Motor neuron (in vitro differentiated cells): ENCODE data around the gene IL17RD. TPM values are rescaled to one million over a fixed set of nuclear protein-coding genes. Genes with fewer than 3 reads are reported as not detected.

ENCODE experiments used
- ATAC-seq, 8 experiments: fragments of 200-7000 bp; cut with Tn5 transposase; replicated peaks in 6 of 8; 2 replicates each; pipeline ENCODE4 v1.8.0; 2021; ENCODE audit warnings: mild to moderate bottlenecking in 8 of 8, moderate library complexity in 8 of 8
- H3K27ac ChIP-seq, 2 donors: fragments of 250-450 bp; sonication (Bioruptor Pico); 2 replicates each; pipeline ENCODE4 v1.9.0; 2021; ENCODE audit warnings: antibody characterized with exemption in 2 of 2, mild to moderate bottlenecking in 2 of 2, moderate library complexity in 1 of 2
- H3K4me1 ChIP-seq, 2 donors: fragments of 250-450 bp; sonication (Bioruptor Pico); replicated peaks in 1 of 2; 2 replicates each; pipeline ENCODE4 v1.6.1; 2021; ENCODE audit warnings: antibody characterized with exemption in 2 of 2, mild to moderate bottlenecking in 2 of 2, moderate library complexity in 1 of 2
- H3K4me3 ChIP-seq, 5 donors: fragments of 250-450 bp; sonication (Bioruptor Pico); 2 replicates each; pipeline ENCODE4 v1.9.0; 2021; ENCODE audit warnings: antibody characterized with exemption in 5 of 5, mild to moderate bottlenecking in 5 of 5, moderate library complexity in 4 of 5
- WGBS, 10 experiments: fragments of 450-650 bp; shearing (Covaris generic); methylation state at CpG; one replicate each; pipeline ENCODE4 v1.0.0; 2022; 5-methylcytosine and 5-hydroxymethylcytosine counted together
- in situ Hi-C, 9 experiments: fragments of 400-800 bp; cut with MboI; loops; one replicate each; pipeline ENCODE4 v1.15.0; 2021; ENCODE audit warnings: low sequenced_read_pairs in 9 of 9, low pct_unique_long_range_greater_than_20kb in 2 of 9; ENCODE audit not compliant: unreplicated experiment in 9 of 9
- total RNA-seq, 8 experiments: library from RNA; unstranded; fragments of 300-600 nt; gene quantifications; 2 replicates each; pipeline versions ENCODE4 v1.2.3 to v1.2.4, GENCODE V29; 2022

Gene IL17RD
- total RNA-seq, 8 experiments from 2014 or later = 6.7 to 13.7 (median 9.8) TPM

DNA sequence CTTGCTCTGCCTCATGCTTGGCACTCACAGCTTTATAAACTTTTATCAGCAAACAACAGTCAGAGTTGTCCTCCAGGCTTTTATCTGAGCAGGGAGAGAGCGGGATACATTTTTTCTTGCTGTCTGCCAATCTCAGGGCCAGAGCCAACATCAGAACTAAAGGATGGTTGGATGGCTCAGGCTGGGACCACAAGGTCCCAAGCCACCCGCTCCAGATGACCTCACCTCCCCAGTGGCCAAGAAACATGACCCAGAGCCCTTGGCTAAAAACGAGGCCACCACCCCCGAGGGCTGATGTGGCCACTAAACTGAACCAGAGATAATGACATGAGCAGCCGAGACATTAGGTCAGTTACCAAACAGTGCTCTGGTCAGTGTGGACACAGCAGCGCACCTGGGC is 123.5 kb downstream of the IL17RD start:
- no peak for ATAC-seq
- WGBS, 10 experiments = 80 to 100% (median 82%) methylated on average over 1 to 5 of the region's 6 CpGs; no CpG with 5 or more reads in 5 of the 10 experiments
- H3K27ac ChIP-seq = no peak overlapping the region
- H3K4me1 ChIP-seq = no peaks in the 10 kb centered on the region
- in situ Hi-C loops = no loop called here
- H3K4me3 ChIP-seq = no peak overlapping the region

Other genes with a start within 250 kb of the IL17RD start
- gene SPATA12, start 104.7 kb downstream of the IL17RD start, total RNA-seq = 1 to 10 TPM in 2 of 8 experiments, under 1 TPM in 6; 0.11 to 1.6 (median 0.53) TPM
- gene HESX1, start 34.6 kb upstream of the IL17RD start, total RNA-seq = 1 to 10 TPM; 1.2 to 3.1 (median 2.3) TPM
- 10 to 100 TPM; 22.2 to 47.0 (median 27.5) TPM for gene APPL1, start 62.4 kb upstream of the IL17RD start, total RNA-seq
- gene ASB14, start 127.3 kb upstream of the IL17RD start, total RNA-seq = 1 to 10 TPM in 4 of 8 experiments, under 1 TPM in 4; 0.42 to 2.4 (median 1.1) TPM